Suppressor macrophage (primary cell): Measurements from ENCODE around the gene MRPS6.
A peak's percentile ranks its signal among the peaks of the same experiment; 100 is the strongest.

Experiments
- DNase-seq, 4 experiments: peaks; one replicate each; pipeline ENCODE4 v3.0.0-alpha.2; 2020 to 2022

The MRPS6 gene

GRCh38 chr21:34133802-34134201 is 60.4 kb downstream of the MRPS6 start:
- DNase-seq, result no peak

GRCh38 chr21:34135330-34135729 is 62.0 kb downstream of the MRPS6 start:
- no peak for DNase-seq

- no peak for DNase-seq
Observed at GRCh38 chr21:34141373-34141772, 68.0 kb downstream of the MRPS6 start.

GRCh38 chr21:34143685-34144182 is 70.4 kb downstream of the MRPS6 start:
- DNase-seq, result no peak

- DNase-seq, result no peak
Observed at GRCh38 chr21:34144224-34144623, 70.8 kb downstream of the MRPS6 start.

GRCh38 chr21:34147792-34148418 is 74.5 kb downstream of the MRPS6 start:
- no peak for DNase-seq

- DNase-seq, result no peak
Observed at GRCh38 chr21:34148419-34148804, 75.0 kb downstream of the MRPS6 start.

- no peak for DNase-seq
Observed at GRCh38 chr21:34148826-34149558, 75.6 kb downstream of the MRPS6 start.

GRCh38 chr21:34152500-34152899 is 79.1 kb downstream of the MRPS6 start:
- DNase-seq, result no peak

GRCh38 chr21:34154878-34155277 is 81.5 kb downstream of the MRPS6 start:
- no peak for DNase-seq

GRCh38 chr21:34156957-34157356 is 83.6 kb downstream of the MRPS6 start:
- no peak for DNase-seq

- DNase-seq, result peak in 2 of 4 experiments; percentile 23 to 39
Observed at GRCh38 chr21:34157521-34157920, 84.1 kb downstream of the MRPS6 start.

GRCh38 chr21:34158866-34159835 is 85.8 kb downstream of the MRPS6 start:
- DNase-seq, result no peak

GRCh38 chr21:34166468-34166867 is 93.1 kb downstream of the MRPS6 start:
- DNase-seq, result peak in 3 of 4 experiments; percentile 4 to 47 (median 16)

GRCh38 chr21:34170886-34171285 is 97.5 kb downstream of the MRPS6 start:
- no peak for DNase-seq

GRCh38 chr21:34174470-34174869 is 101.1 kb downstream of the MRPS6 start:
- no peak for DNase-seq

- DNase-seq, result no peak
Observed at GRCh38 chr21:34176448-34176847, 103.1 kb downstream of the MRPS6 start.

- DNase-seq, result no peak
Observed at GRCh38 chr21:34177919-34178567, 104.7 kb downstream of the MRPS6 start.

- DNase-seq, result no peak
Observed at GRCh38 chr21:34179204-34179935, 106.0 kb downstream of the MRPS6 start.

GRCh38 chr21:34180407-34180806 is 107.0 kb downstream of the MRPS6 start:
- no peak for DNase-seq

GRCh38 chr21:34180826-34181359 is 107.5 kb downstream of the MRPS6 start:
- no peak for DNase-seq
